Measurements from ENCODE around the gene TAL1.

- no peak for TF ChIP-seq GATA3 (IDR thresholded peaks at IDR 0.05; ENCODE audit: low read depth, low read length)
- TF ChIP-seq GATA2 (IDR thresholded peaks at IDR 0.05; ENCODE audit: low read depth, low read length): no peak
Measured at GRCh38 chr1:47178654-47179016, 53.4 kb downstream of the TAL1 start.

Measured in SH-SY5Y (cell line).